HCT116 (cell line): Measurements from ENCODE around the gene NPLOC4. TPM values are rescaled to one million over a fixed set of nuclear protein-coding genes. Genes with fewer than 3 reads are reported as not detected.

Experiments
- ATAC-seq: fragments of 200-7000 bp; cut with Tn5 transposase; 2 replicates; pipeline ENCODE4 v1.9.1; 2020; ENCODE audit warnings: mild to moderate bottlenecking, moderate library complexity
- BruUV-seq: library from RNA; stranded (reverse); fragments of 400-500 nt; replicated peaks from 2 replicates; lab custom pipeline; 2021; lab: Mats Ljungman, UMichigan
- CTCF ChIA-PET: fragments of 300-600 bp; sonication (Branson Sonifier 250); formaldehyde crosslinking; loops from one replicate; lab custom pipeline; 2021; ENCODE audit warnings: antibody characterized with exemption; lab: Charles Lee
- POLR2A ChIA-PET: fragments of 300-600, 350-600 bp; sonication (Branson Sonifier 250); formaldehyde crosslinking; loops from one replicate; lab custom pipeline; 2021; ENCODE audit warnings: antibody characterized with exemption; lab: Charles Lee
- RAD21 ChIA-PET, 2 experiments: fragments of 300-600 bp; sonication (Branson Sonifier 250); formaldehyde crosslinking; loops; one replicate each; lab custom pipeline; 2023; ENCODE audit warnings: low total read pairs in 2 of 2; ENCODE audit not compliant: uncharacterized antibody in 2 of 2, unreplicated experiment in 2 of 2, low non-redundant PET in 1 of 2; lab: Charles Lee
- DNase-seq: peaks from one replicate; pipeline ENCODE4 v3.0.0-alpha.2; 2010; ENCODE audit warnings: low read depth, low spot score
- H2AFZ ChIP-seq: fragments of 200-600 bp; shearing (Covaris generic), sonication (generic); 2 replicates; pipeline ENCODE4 v1.6.1; 2017; ENCODE audit warnings: low read depth, mixed run types, mixed read lengths, antibody characterized with exemption, low read length; ENCODE audit not compliant: poor library complexity, severe bottlenecking
- H3K27ac ChIP-seq: 2 replicates; pipeline ENCODE4 v1.5.1; 2012; ENCODE audit warnings: low read depth, low read length
- H3K27me3 ChIP-seq: fragments of 200-600 bp; sonication (generic); 2 replicates; pipeline ENCODE4 v1.6.1; 2016; ENCODE audit warnings: mixed run types, low read length, mixed read lengths; ENCODE audit not compliant: insufficient read depth
- H3K36me3 ChIP-seq, 2 experiments: fragments of 200-500 bp in 1 of 2; fragments of 200-600 bp in 1 of 2; sonication (Bioruptor generic) in 1 of 2; sonication (generic) in 1 of 2; 2 replicates each; pipeline versions ENCODE4 v1.5.1 to v1.6.1; 2014 to 2016; ENCODE audit warnings: low read length in 2 of 2, inconsistent platforms in 1 of 2, mixed read lengths in 1 of 2, mixed run types in 1 of 2; ENCODE audit not compliant: insufficient read depth in 2 of 2, control insufficient read depth in 1 of 2
- H3K4me1 ChIP-seq, 2 experiments: fragments of 200-600 bp in 1 of 2; sonication (generic) in 1 of 2; 2 replicates each; pipeline versions ENCODE4 v1.5.1 to v1.6.1; 2012 to 2017; ENCODE audit warnings: low read length in 2 of 2, inconsistent platforms in 1 of 2, mild to moderate bottlenecking in 1 of 2, mixed read lengths in 1 of 2, mixed run types in 1 of 2, moderate library complexity in 1 of 2; ENCODE audit not compliant: insufficient read depth in 2 of 2, control insufficient read depth in 1 of 2
- H3K4me2 ChIP-seq: fragments of 200-600 bp; sonication (generic); 2 replicates; pipeline ENCODE4 v1.6.1; 2017; ENCODE audit warnings: mixed run types, low read length, mixed read lengths
- H3K4me3 ChIP-seq, 2 experiments: fragments of 200-600 bp in 1 of 2; sonication (generic) in 1 of 2; replicated peaks in 1 of 2; 2 replicates each; pipeline ENCODE4 v1.5.1; 2011 to 2016; ENCODE audit warnings: low read length in 2 of 2, control low read depth in 1 of 2, low read depth in 1 of 2, mild to moderate bottlenecking in 1 of 2, mixed read lengths in 1 of 2, mixed run types in 1 of 2
- H3K79me2 ChIP-seq: fragments of 200-600 bp; sonication (generic); 2 replicates; pipeline ENCODE4 v1.6.1; 2017; ENCODE audit warnings: mild to moderate bottlenecking, mixed run types, low read length, moderate library complexity, mixed read lengths; ENCODE audit not compliant: insufficient read depth
- H3K9ac ChIP-seq: fragments of 200-600 bp; sonication (generic); 2 replicates; pipeline ENCODE4 v1.6.1; 2016; ENCODE audit warnings: low read length, mixed read lengths
- H3K9me2 ChIP-seq: fragments of 200-600 bp; sonication (generic), shearing (Covaris generic); 2 replicates; pipeline ENCODE4 v1.6.1; 2017; ENCODE audit warnings: mixed run types, mild to moderate bottlenecking, moderate library complexity; ENCODE audit not compliant: insufficient read depth
- H3K9me3 ChIP-seq, 2 experiments: fragments of 200-500 bp in 1 of 2; fragments of 200-600 bp in 1 of 2; sonication (Bioruptor generic) in 1 of 2; sonication (generic) in 1 of 2; 2 replicates each; pipeline ENCODE4 v1.6.1; 2014 to 2017; ENCODE audit warnings: low read length in 2 of 2, mixed read lengths in 2 of 2, inconsistent platforms in 1 of 2, low read depth in 1 of 2, mild to moderate bottlenecking in 1 of 2, mixed run types in 1 of 2, moderate library complexity in 1 of 2; ENCODE audit not compliant: control insufficient read depth in 1 of 2, insufficient read depth in 1 of 2
- H4K20me1 ChIP-seq: fragments of 200-600 bp; sonication (generic), shearing (Covaris generic); 2 replicates; pipeline ENCODE4 v1.6.1; 2017; ENCODE audit warnings: mixed run types, mild to moderate bottlenecking, moderate library complexity; ENCODE audit not compliant: insufficient read depth
- CBX3 ChIP-seq: IDR thresholded peaks from 2 replicates; pipeline ENCODE4 v1.6.1; 2012; ENCODE audit warnings: low read depth
- EGR1 ChIP-seq: IDR thresholded peaks from 2 replicates; pipeline ENCODE4 v1.6.1; 2012; ENCODE audit warnings: low read depth
- EZH2phosphoT487 ChIP-seq: fragments of 200-600 bp; IDR thresholded peaks from 2 replicates; pipeline ENCODE4 v1.6.1; 2018; ENCODE audit warnings: antibody characterized with exemption, borderline replicate concordance
- JUND ChIP-seq: IDR thresholded peaks from 2 replicates; pipeline ENCODE4 v1.6.1; 2012
- POLR2AphosphoS5 ChIP-seq: IDR thresholded peaks from 2 replicates; pipeline ENCODE4 v1.6.1; 2011; ENCODE audit warnings: mild to moderate bottlenecking, low read depth, low read length, moderate library complexity
- ZFX ChIP-seq: fragments of 450-650 bp; IDR thresholded peaks from 2 replicates; pipeline ENCODE4 v1.6.1; 2017
- ZNF274 ChIP-seq: fragments of 200-500 bp; sonication (Bioruptor generic); IDR thresholded peaks from 2 replicates; pipeline ENCODE4 v1.6.1; 2014; ENCODE audit warnings: mild to moderate bottlenecking, low read depth, low read length, inconsistent platforms
- intact Hi-C: fragments of 100-400 bp; cut with micrococcal nuclease; formaldehyde crosslinking; loops from 2 replicates; pipeline ENCODE4 v1.10.0; 2022
- total RNA-seq: library from RNA; stranded (reverse); gene quantifications from one replicate; pipeline ENCODE4 v1.2.1, GENCODE V29; 2021; ENCODE audit not compliant: unreplicated experiment
- TF ChIP-seq, protein P1 (sequence below): IDR thresholded peaks from 2 replicates; pipeline ENCODE4 v1.6.1; 2012
- TF ChIP-seq, protein P2 (sequence below), 3 experiments: fragments of 200-600 bp in 1 of 3; sonication (generic) in 1 of 3; IDR thresholded peaks in 2 of 3; conservative IDR thresholded peaks in 1 of 3; 2 replicates each; pipeline ENCODE4 v1.5.1; 2012 to 2017; ENCODE audit warnings: low read depth in 2 of 3, low read length in 2 of 3, antibody characterized with exemption in 1 of 3, borderline replicate concordance in 1 of 3, control low read depth in 1 of 3, mild to moderate bottlenecking in 1 of 3, mixed read lengths in 1 of 3, mixed run types in 1 of 3, moderate library complexity in 1 of 3; ENCODE audit not compliant: insufficient read depth in 1 of 3

Gene NPLOC4
- total RNA-seq, 1 experiment from 2014 or later = 137 TPM

- H3K27ac ChIP-seq = no peak overlapping the region; the same call in 1 of the 2 replicates
- POLR2A ChIA-PET = no interaction called here
These were observed 87.8 kb downstream of the NPLOC4 start for GRCh38 chr17:81549031-81549557.

More at GRCh38 chr17:81549031-81549557, 87.8 kb downstream of the NPLOC4 start:
- H3K4me3 ChIP-seq = no peak overlapping the region
- H3K4me2 ChIP-seq = no peak overlapping the region
- TF ChIP-seq, protein P1, sequence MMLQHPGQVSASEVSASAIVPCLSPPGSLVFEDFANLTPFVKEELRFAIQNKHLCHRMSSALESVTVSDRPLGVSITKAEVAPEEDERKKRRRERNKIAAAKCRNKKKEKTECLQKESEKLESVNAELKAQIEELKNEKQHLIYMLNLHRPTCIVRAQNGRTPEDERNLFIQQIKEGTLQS = no peak
- TF ChIP-seq EGR1 (no peak), JUND (no peak), POLR2AphosphoS5 (no peak), ZNF274 (no peak), ZFX (no peak), CBX3 (no peak), EZH2phosphoT487 (no peak)
- TF ChIP-seq, protein P2, sequence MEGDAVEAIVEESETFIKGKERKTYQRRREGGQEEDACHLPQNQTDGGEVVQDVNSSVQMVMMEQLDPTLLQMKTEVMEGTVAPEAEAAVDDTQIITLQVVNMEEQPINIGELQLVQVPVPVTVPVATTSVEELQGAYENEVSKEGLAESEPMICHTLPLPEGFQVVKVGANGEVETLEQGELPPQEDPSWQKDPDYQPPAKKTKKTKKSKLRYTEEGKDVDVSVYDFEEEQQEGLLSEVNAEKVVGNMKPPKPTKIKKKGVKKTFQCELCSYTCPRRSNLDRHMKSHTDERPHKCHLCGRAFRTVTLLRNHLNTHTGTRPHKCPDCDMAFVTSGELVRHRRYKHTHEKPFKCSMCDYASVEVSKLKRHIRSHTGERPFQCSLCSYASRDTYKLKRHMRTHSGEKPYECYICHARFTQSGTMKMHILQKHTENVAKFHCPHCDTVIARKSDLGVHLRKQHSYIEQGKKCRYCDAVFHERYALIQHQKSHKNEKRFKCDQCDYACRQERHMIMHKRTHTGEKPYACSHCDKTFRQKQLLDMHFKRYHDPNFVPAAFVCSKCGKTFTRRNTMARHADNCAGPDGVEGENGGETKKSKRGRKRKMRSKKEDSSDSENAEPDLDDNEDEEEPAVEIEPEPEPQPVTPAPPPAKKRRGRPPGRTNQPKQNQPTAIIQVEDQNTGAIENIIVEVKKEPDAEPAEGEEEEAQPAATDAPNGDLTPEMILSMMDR (IDR thresholded peaks at IDR 0.05 in 2 of 3, conservative IDR thresholded peaks at IDR 0.05 in 1 of 3; ENCODE audit: borderline replicate concordance in 1 of 3, insufficient read depth in 1 of 3, low read depth in 2 of 3, low read length in 2 of 3) = no peak
- H3K4me1 ChIP-seq = peaks cover 13 to 19% of the 10 kb centered on the region in 2 experiments
- ChIA-PET RAD21 (no interaction called here), CTCF (no interaction called here)
- no peak overlapping the region for H2AFZ ChIP-seq
- H3K79me2 ChIP-seq = peaks cover 44% of the 10 kb centered on the region
- no peak for DNase-seq
- no peaks in the 10 kb centered on the region for H3K9me3 ChIP-seq
- H3K9ac ChIP-seq = no peak overlapping the region
- BruUV-seq = no TSS peak
- no peaks in the 10 kb centered on the region for H3K9me2 ChIP-seq
- intact Hi-C loops = no loop called here
- peaks cover 23 to 49% of the 10 kb centered on the region in 2 experiments for H3K36me3 ChIP-seq
- ATAC-seq = no peak
- no peaks in the 10 kb centered on the region for H3K27me3 ChIP-seq
- H4K20me1 ChIP-seq = no peaks in the 10 kb centered on the region
